GM12878 (cell line): Measurements from ENCODE around the gene SMIM12. TPM values are rescaled to one million over a fixed set of nuclear protein-coding genes. Genes with fewer than 3 reads are reported as not detected.

ENCODE experiments used
- ATAC-seq: fragments of 200-7000 bp; cut with Tn5 transposase; 3 replicates; pipeline ENCODE4 v1.9.1; 2020; ENCODE audit warnings: mild to moderate bottlenecking, moderate library complexity
- BruUV-seq: library from RNA; stranded (reverse); fragments of 400-500 nt; replicated peaks from 2 replicates; lab custom pipeline; 2021; lab: Mats Ljungman, UMichigan
- CTCF ChIA-PET: fragments of 300-600 bp; sonication (Branson Sonifier 250); formaldehyde crosslinking; extraction: SDS; loops from one replicate; lab custom pipeline; 2021; ENCODE audit warnings: inconsistent platforms; lab: Yijun Ruan, JAX
- POLR2A ChIA-PET: fragments of 350-600 bp; formaldehyde crosslinking; extraction: SDS; loops from one replicate; lab custom pipeline; 2021; ENCODE audit warnings: inconsistent platforms; lab: Charles Lee
- RAD21 ChIA-PET: fragments of 300-600 bp; sonication (Branson Sonifier 250); formaldehyde crosslinking; loops from one replicate; lab custom pipeline; 2023; ENCODE audit warnings: antibody characterized with exemption; ENCODE audit not compliant: unreplicated experiment; lab: Charles Lee
- SMC1A ChIA-PET: fragments of 300-600 bp; sonication (Branson Sonifier 250); formaldehyde crosslinking; loops from one replicate; lab custom pipeline; 2023; ENCODE audit not compliant: unreplicated experiment, uncharacterized antibody; lab: Charles Lee
- DNase-seq: peaks from one replicate; pipeline ENCODE4 v3.0.0-alpha.2; 2011; ENCODE audit warnings: low read depth, low spot score
- FAIRE-seq: peaks from 3 replicates; lab custom pipeline; 2011; peaks lifted over from hg19 to GRCh38; lab: Jason Lieb, UNC
- H2AFZ ChIP-seq: 2 replicates; pipeline ENCODE4 v1.6.0; 2011; ENCODE audit warnings: low read depth, low read length, control low read depth; ENCODE audit not compliant: control insufficient read depth
- H3K27ac ChIP-seq: 2 replicates; pipeline ENCODE4 v1.5.1; 2011; ENCODE audit warnings: control low read depth; ENCODE audit not compliant: control insufficient read depth, insufficient read depth
- H3K27me3 ChIP-seq, 2 experiments: replicated peaks in 1 of 2; 2 replicates each; pipeline versions ENCODE4 v1.6.0 to v1.6.1; 2011; ENCODE audit warnings: low read length in 1 of 2; ENCODE audit not compliant: control insufficient read depth in 2 of 2, insufficient read depth in 2 of 2
- H3K36me3 ChIP-seq, 2 experiments: 2 replicates each; pipeline ENCODE4 v1.5.1; 2011; ENCODE audit warnings: low read length in 1 of 2; ENCODE audit not compliant: control insufficient read depth in 2 of 2, insufficient read depth in 2 of 2
- H3K4me1 ChIP-seq: 2 replicates; pipeline ENCODE4 v1.6.1; 2011; ENCODE audit warnings: mild to moderate bottlenecking, low read length, moderate library complexity, mixed read lengths; ENCODE audit not compliant: control insufficient read depth, insufficient read depth
- H3K4me2 ChIP-seq: 2 replicates; pipeline ENCODE4 v1.6.0; 2011; ENCODE audit warnings: control low read depth; ENCODE audit not compliant: control insufficient read depth, insufficient read depth
- H3K4me3 ChIP-seq: fragments of 200-600 bp; sonication (generic); 2 replicates; pipeline ENCODE4 v1.5.1; 2016
- H3K79me2 ChIP-seq: 2 replicates; pipeline ENCODE4 v1.6.0; 2011; ENCODE audit warnings: low read length; ENCODE audit not compliant: control insufficient read depth, insufficient read depth
- H3K9ac ChIP-seq: 2 replicates; pipeline ENCODE4 v1.8.0; 2011; ENCODE audit warnings: low read length, control low read depth, mixed read lengths; ENCODE audit not compliant: control insufficient read depth, insufficient read depth
- H3K9me3 ChIP-seq: replicated peaks from 3 replicates; pipeline ENCODE4 v1.5.1; 2011; ENCODE audit warnings: mild to moderate bottlenecking, low read length; ENCODE audit not compliant: control insufficient read depth, insufficient read depth
- H4K20me1 ChIP-seq: 2 replicates; pipeline ENCODE4 v1.6.0; 2011; ENCODE audit not compliant: control insufficient read depth, insufficient read depth
- CUX1 ChIP-seq: IDR thresholded peaks from 2 replicates; pipeline ENCODE4 v1.6.1; 2012; ENCODE audit warnings: improper control_type of control experiment, low read depth, low read length; ENCODE audit not compliant: insufficient replicate concordance
- KDM1A ChIP-seq: fragments of 200-600 bp; sonication (generic); IDR thresholded peaks from 2 replicates; pipeline ENCODE4 v1.6.1; 2016; ENCODE audit warnings: borderline replicate concordance
- SMARCA5 ChIP-seq: fragments of 450-650 bp; IDR thresholded peaks from 2 replicates; pipeline ENCODE4 v1.6.1; 2017; ENCODE audit warnings: mild to moderate bottlenecking
- WGBS: methylation state at CpG from one replicate; pipeline ENCODE4 v1.1.6; 2016; ENCODE audit warnings: low lambda C conversion rate; ENCODE audit not compliant: insufficient replicate concordance, insufficient coverage; ENCODE audit errors: missing lambda C conversion rate; 5-methylcytosine and 5-hydroxymethylcytosine counted together
- in situ Hi-C: fragments of 300-500 bp; cut with MboI; formaldehyde crosslinking; loops from 9 replicates; pipeline ENCODE4 v1.14.3; 2018; ENCODE audit warnings: mixed read lengths
- intact Hi-C: fragments of 100-400 bp; cut with micrococcal nuclease; formaldehyde crosslinking; loops from one replicate; pipeline ENCODE4 v1.14.2; 2022; ENCODE audit not compliant: unreplicated experiment
- polyA plus RNA-seq, 11 experiments: library from polyadenylated mRNA; depleted of rRNA in 4 of 11; unstranded in 6 of 11; stranded (reverse) in 5 of 11; fragments of >200 nt; fragmentation: Nextera tagmentation in 4 of 11; fragmentation: Illumina TruSeq in 1 of 11; extraction: Ambion mirVana in 4 of 11; extraction: Trizol in 1 of 11; gene quantifications; 1 replicate in 1 of 11; 2 replicates in 10 of 11; pipeline versions ENCODE4 v1.2.1 to v1.2.3, GENCODE V29; 2011 to 2016; ENCODE audit warnings: inconsistent platforms in 2 of 11, missing spikeins in 2 of 11, low read depth in 1 of 11
- total RNA-seq, 4 experiments: library from RNA; depleted of rRNA in 3 of 4; stranded (reverse); fragments of >200 nt in 3 of 4; fragmentation: Illumina TruSeq in 1 of 4; extraction: Trizol in 1 of 4; gene quantifications; 2 replicates each; pipeline versions ENCODE4 v1.2.1 to v1.2.3, GENCODE V29; 2013 to 2021

Gene SMIM12
- total and polyA plus RNA-seq, 10 of the 15 experiments (the other 5 are each of a cell fraction or from before 2014, with no cell fraction given) = 26.1 to 81.5 (median 44.1) TPM

GRCh38 chr1:34846265-34846664 lies 13.3 kb downstream of the SMIM12 start:
- H3K4me1 ChIP-seq = no peaks in the 10 kb centered on the region
- no peaks in the 10 kb centered on the region for H4K20me1 ChIP-seq
- no peaks in the 10 kb centered on the region for H3K79me2 ChIP-seq
- H3K36me3 ChIP-seq = 0 out of 4 replicates have a peak, but pooled peaks cover 0 to 2% of the 10 kb centered on the region in 2 experiments
- H3K4me3 ChIP-seq = no peak overlapping the region
- RAD21 ChIA-PET = no interaction called here
- no peak overlapping the region for H3K9ac ChIP-seq
- no peak overlapping the region for H3K27ac ChIP-seq
- no peak for DNase-seq
- TF ChIP-seq CUX1 (no peak), SMARCA5 (no peak), KDM1A (no peak)
- SMC1A ChIA-PET = no interaction called here
- POLR2A ChIA-PET = no interaction called here
- intact Hi-C loops (no loop called here), in situ Hi-C loops (no loop called here)
- H2AFZ ChIP-seq = no peak overlapping the region
- no TSS peak for BruUV-seq
- 82% methylated on average over 2 of the region's 2 CpGs for WGBS
- ATAC-seq = no peak
- FAIRE-seq = no peak
- no peaks in the 10 kb centered on the region for H3K9me3 ChIP-seq
- H3K4me2 ChIP-seq = no peak overlapping the region
- CTCF ChIA-PET = interaction anchor here (1.3 kb wide), 1 partner anchor 13 kb away, joined by 4 read pairs; the partner anchor contains the start of gene SMIM12
- no peaks in the 10 kb centered on the region for H3K27me3 ChIP-seq
